Measurements from ENCODE around the gene SZRD1.

SZRD1 gene

DNA sequence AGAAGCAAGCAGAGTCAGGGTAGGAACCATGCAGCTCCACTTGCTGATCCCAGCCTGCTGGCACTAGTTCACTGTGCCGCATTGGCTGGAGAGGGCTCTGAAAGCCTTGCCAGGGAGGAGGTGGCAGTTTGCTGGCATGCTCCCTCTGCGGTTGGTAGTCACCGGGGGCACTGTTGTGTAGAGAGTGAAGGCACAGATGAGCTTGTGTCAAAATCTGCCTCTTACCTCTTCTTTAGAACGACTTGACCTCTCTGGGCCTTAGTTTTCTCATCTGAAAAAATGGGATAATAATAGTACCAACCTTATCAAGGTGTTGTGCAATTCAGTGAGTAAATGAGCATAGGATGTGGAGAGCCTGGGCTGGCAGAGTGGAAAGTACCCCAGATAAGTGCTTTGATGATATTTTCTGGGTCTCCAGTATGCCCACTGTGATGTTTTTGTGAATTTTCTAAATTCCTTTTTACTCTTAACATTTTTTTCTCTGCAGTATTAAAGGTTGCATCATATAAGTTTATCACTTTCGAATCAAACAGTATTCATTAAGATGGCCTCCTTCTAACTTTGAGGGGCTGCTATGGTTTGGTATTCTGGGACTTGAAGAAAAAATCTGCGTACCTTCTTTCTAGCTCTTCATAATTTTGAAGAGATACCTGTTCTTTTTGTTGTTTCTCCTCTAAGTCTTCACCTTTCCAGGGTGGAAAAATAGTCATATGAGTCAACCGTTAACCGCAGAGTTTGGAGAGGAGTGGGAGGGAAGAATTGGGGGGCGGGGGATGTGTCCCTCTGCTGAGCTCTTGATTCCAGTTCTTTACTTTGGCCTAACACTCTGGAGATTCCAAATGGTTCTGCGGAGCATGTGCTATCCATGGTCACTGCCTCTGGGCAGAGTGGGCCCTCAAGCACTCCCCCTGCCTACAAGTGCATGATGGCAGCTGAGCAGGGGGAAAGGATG is 26.8 kb downstream of the SZRD1 start:
- DNase-seq: peak in 29 of 56 donors; percentile 5 to 63 (median 31)

- no peak for DNase-seq
Observed at GRCh38 chr1:16394977-16395376, 27.9 kb downstream of the SZRD1 start.

DNA sequence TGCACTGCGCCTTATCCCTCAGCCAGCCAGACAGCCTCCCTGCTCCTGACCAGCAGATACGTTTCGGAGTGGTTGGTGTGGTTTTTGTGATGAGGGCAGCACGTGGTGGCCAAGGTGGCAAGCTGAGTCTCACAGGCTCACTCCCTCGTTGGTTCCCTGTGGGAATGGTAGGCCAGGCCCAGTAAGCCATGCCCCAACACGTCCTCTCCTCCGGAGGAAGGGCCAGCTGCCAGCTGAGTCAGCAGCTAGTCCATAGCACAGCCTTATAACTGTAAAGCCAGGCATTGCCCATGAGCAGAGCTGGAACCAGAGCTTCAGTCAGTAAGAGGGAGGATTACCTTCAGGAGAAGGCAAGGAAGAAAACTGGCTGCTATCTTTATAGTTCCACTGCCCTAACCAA is 29.5 kb downstream of the SZRD1 start:
- DNase-seq: peak in 1 of 56 donors; percentile 4

- DNase-seq: peak in 2 of 56 donors; percentile 14 to 18
Observed at GRCh38 chr1:16397120-16397519, 30.1 kb downstream of the SZRD1 start.

DNA sequence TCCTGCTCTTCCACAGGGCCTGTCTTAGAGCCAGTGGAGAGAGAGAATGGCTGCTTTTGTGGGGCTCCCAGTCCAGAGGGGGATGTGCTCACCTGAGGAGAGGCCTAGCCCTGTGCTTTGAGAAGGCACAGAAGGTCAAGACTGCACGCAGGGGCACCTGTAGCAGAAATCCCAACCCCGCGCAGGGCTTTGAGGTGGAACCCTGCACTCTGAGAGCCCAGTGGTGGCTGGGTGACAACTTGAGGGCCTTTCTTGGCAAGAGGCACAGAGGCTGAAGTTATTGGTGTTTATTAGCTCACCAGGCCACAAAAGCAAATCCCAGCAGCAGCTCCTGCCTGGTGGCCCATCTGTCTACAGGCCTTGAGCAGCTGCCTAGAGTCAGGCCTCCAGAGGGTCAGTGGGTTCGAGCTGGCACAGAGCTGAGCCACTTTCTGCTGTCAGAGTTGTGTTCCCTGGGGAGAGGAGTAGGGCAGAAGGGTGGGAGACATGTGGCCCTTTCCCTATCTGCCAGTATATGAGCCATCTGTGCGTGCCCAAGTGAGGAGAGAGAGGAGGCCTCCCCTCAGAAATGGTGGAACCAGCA is 31.4 kb downstream of the SZRD1 start:
- DNase-seq: no peak

- DNase-seq: no peak
Observed at GRCh38 chr1:16402742-16403141, 35.7 kb downstream of the SZRD1 start.

DNA sequence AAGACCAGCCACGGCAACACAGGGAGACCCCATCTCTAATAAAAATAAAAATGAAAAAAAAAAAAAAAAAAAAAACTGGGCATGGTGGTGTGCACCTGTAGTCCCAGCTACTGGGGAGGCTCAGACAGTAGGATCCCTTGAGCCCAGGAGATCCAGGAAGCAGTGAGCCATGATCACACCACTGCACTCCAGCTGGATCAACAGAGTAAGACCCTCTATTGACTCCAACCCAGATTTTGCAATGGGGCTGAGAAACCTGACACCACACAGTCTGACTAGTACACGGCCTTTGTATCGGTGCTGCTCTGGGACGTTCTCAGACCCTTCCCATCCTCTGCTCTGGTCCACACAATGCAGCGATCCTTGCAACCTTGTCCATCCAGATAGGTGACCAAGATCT is 38.4 kb downstream of the SZRD1 start:
- no peak for DNase-seq

DNA sequence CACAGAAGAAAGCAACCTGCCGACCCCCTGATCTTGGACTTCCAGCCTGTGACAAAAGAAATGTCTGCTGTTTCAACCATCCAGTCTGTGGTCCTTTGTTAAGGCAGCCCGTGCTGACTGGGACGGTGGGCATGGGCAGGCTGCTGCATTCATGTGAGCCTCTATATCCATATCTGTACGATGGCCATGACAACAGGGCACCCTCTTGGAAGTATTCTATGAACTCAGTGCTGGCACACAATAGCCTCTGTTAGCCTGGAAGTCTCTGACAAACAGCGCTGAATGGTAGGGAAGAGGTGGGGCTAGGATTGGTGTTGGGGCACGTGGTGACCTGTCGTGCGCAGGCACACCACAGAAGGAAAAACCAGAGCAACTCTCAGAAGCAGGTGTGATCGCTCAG is 39.8 kb downstream of the SZRD1 start:
- DNase-seq: no peak

DNA sequence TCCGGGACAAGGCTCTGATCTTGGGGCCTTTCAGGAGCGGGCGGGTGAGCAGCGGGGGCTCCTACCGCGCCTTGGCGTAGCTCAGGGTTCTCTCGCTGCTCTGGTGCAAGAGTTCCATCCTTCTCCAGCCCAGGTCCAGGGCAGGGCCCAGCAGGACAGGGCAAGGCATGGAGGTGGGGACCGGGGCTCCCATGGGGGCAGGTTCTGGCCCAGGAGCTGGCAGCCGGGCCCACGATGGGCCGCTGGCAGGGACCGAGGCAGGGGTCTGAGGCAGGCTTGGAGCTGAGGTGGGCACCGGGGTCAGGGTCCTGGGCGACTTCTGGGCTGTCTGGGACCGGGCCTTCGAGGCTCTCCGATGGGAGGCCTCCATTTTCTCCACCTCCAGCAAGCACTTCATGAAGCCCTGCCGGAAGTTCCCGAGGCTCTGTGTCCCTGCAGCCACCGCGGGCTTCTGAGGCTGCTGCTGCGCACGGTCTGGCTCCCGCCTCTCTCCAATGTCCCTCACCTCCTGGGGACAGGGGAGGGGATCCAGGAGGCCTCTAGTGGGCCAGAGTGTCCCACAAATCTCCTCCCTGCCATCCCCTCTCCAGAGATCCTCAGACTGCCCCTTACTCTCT is 42.6 kb downstream of the SZRD1 start:
- DNase-seq: no peak

GRCh38 chr1:16410803-16411202 is 43.8 kb downstream of the SZRD1 start:
- no peak for DNase-seq

GRCh38 chr1:16413191-16413590 is 46.1 kb downstream of the SZRD1 start:
- no peak for DNase-seq

DNA sequence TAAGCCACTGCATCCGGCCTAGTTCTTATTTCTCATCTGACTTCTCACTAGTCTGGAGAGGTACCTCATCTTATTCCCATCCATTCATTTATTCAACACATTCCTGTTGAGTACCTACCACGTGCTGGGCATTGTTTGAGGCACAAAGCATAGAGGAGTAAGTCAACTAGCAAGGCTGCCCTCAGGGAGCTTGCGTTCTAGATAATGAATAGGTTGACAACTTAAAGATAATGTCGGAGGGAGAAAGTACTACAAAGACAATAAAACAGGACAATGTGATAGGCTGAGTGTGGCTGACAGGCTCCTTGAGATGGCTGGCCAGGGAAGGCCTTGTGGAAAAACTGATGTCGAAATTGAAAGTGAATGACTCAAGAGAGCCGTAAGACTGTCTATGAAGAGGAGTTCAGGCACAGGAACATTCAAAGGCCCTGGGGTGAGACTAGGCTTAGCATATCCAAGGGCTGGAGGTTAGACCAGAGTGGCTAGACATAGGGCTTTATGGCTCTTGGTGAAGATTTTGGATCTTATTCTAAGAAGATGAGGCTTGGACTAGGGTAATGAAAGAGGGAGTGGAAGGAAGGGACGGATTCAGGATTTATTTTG is 51.9 kb downstream of the SZRD1 start:
- DNase-seq: no peak

- DNase-seq: no peak
Observed at GRCh38 chr1:16420424-16421118, 53.5 kb downstream of the SZRD1 start.

- no peak for DNase-seq
Observed at GRCh38 chr1:16421201-16421600, 54.2 kb downstream of the SZRD1 start.

- DNase-seq: no peak
Observed at GRCh38 chr1:16422041-16422440, 55.0 kb downstream of the SZRD1 start.

GRCh38 chr1:16425125-16426025 is 58.3 kb downstream of the SZRD1 start:
- DNase-seq: no peak

DNA sequence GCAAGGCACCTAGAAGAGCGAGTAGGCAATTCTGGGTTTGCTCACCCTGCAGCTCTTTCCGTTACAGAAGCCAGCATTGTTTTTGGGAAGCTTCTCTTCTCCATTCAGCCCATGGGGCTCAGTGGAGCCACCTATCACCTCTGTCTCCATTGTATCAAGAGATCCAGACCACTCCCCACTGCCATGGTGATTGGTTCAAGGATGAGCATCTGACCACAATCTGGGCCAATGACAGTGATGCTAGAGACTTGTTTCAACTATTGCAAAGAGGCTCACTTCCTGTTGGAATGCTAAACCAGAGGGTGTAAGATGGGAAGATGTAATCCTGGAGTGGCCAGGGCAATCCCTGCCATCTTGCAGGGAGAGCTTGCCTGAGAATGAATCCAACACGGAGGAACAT is 63.6 kb downstream of the SZRD1 start:
- DNase-seq: no peak

- DNase-seq: no peak
Observed at GRCh38 chr1:16433030-16433429, 66.0 kb downstream of the SZRD1 start.

DNA sequence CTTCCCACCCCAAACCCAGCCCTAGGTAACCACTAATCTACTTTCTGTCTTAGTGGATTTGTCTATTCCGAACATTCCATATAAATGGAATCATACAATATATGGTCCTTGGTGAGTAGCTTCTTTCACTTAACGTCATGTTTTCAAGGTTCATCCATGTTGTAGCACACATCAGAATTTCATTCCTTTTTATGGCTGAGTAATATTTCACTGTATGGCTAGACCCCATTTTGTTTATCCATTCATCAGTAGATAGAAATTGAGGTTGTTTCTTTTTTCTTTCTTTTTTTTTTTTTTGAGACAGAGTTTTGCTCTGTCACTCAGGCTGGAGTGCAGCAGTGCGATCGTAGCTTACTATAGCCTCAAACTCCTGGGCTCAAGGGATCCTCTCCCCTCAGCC is 67.0 kb downstream of the SZRD1 start:
- DNase-seq: no peak

DNA sequence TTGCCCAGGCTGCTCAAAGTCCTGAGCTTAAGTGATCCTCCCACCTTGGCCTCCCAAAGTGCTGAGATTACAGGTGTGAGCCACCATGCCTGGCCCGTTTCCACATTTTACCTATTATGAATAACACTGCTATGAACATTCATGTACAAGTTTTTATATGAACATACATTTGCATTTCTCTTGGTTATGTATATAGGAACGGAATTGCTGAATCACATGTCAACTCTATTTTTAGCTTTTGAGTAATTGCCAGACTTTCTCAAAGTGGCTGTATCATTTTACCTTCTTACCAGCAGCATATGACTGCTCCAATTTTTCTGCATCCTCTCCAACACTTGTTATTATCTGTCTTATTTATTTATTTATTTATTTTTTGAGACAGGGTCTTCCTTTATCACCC is 67.5 kb downstream of the SZRD1 start:
- DNase-seq: no peak

All from nucleus accumbens (tissue), 56 donors.